GM23248 (cell line): ENCODE data around the gene ERBB4. TPM values are rescaled to one million over a fixed set of nuclear protein-coding genes. Genes with fewer than 3 reads are reported as not detected.

Experiments
- DNase-seq: peaks from one replicate; pipeline ENCODE4 v3.0.0-alpha.2; 2015
- H2AFZ ChIP-seq: fragments of 200-600 bp; sonication (generic); 2 replicates; pipeline ENCODE4 v1.6.1; 2016; ENCODE audit warnings: antibody characterized with exemption
- H3F3A ChIP-seq: fragments of 200-600 bp; sonication (generic); 2 replicates; pipeline ENCODE4 v1.6.1; 2016; ENCODE audit warnings: mild to moderate bottlenecking, antibody characterized with exemption, mixed run types; ENCODE audit not compliant: insufficient read depth
- H3K27ac ChIP-seq: fragments of 200-600 bp; sonication (generic); 2 replicates; pipeline ENCODE4 v1.5.1; 2016; ENCODE audit warnings: mild to moderate bottlenecking
- H3K27me3 ChIP-seq: fragments of 200-600 bp; sonication (generic); replicated peaks from 2 replicates; pipeline ENCODE4 v1.6.1; 2016; ENCODE audit warnings: mild to moderate bottlenecking; ENCODE audit not compliant: insufficient read depth
- H3K36me3 ChIP-seq: fragments of 200-600 bp; sonication (generic); 2 replicates; pipeline ENCODE4 v1.6.1; 2016; ENCODE audit warnings: low read depth, mild to moderate bottlenecking
- H3K4me1 ChIP-seq: fragments of 200-600 bp; sonication (generic); 2 replicates; pipeline ENCODE4 v1.6.1; 2016; ENCODE audit warnings: mild to moderate bottlenecking; ENCODE audit not compliant: insufficient read depth
- H3K4me2 ChIP-seq: fragments of 200-600 bp; sonication (generic); one replicate; pipeline ENCODE4 v1.6.1; 2016; ENCODE audit warnings: mild to moderate bottlenecking; ENCODE audit not compliant: unreplicated experiment
- H3K4me3 ChIP-seq: fragments of 200-600 bp; sonication (generic); 2 replicates; pipeline ENCODE4 v1.5.1; 2016; ENCODE audit warnings: mild to moderate bottlenecking
- H3K79me2 ChIP-seq: fragments of 200-600 bp; sonication (generic); 2 replicates; pipeline ENCODE4 v1.6.1; 2016; ENCODE audit warnings: mild to moderate bottlenecking; ENCODE audit not compliant: insufficient read depth
- H3K9ac ChIP-seq: fragments of 200-600 bp; sonication (generic); 2 replicates; pipeline ENCODE4 v1.6.1; 2016; ENCODE audit warnings: mild to moderate bottlenecking
- H3K9me2 ChIP-seq: fragments of 200-600 bp; sonication (generic); 2 replicates; pipeline ENCODE4 v1.6.1; 2016; ENCODE audit warnings: mixed run types, mild to moderate bottlenecking, moderate library complexity; ENCODE audit not compliant: insufficient read depth
- H3K9me3 ChIP-seq: fragments of 200-600 bp; sonication (generic); one replicate; pipeline ENCODE4 v1.6.1; 2017; ENCODE audit warnings: low read depth
- H4K20me1 ChIP-seq: fragments of 200-600 bp; sonication (generic); 2 replicates; pipeline ENCODE4 v1.6.0; 2016; ENCODE audit not compliant: insufficient read depth
- EZH2 ChIP-seq: fragments of 200-600 bp; sonication (generic); IDR thresholded peaks from 2 replicates; pipeline ENCODE4 v1.6.1; 2018; ENCODE audit warnings: antibody characterized with exemption, mild to moderate bottlenecking; ENCODE audit not compliant: insufficient read depth, poor library complexity, severe bottlenecking
- EZH2phosphoT487 ChIP-seq: fragments of 200-600 bp; sonication (generic); IDR thresholded peaks from 2 replicates; pipeline ENCODE4 v1.6.1; 2018; ENCODE audit warnings: antibody characterized with exemption, moderate library complexity, mild to moderate bottlenecking, low read depth; ENCODE audit not compliant: insufficient read depth
- WGBS, 2 experiments: methylation state at CpG; one replicate each; pipeline ENCODE4 v1.1.6; 2015 to 2017; ENCODE audit warnings: low lambda C conversion rate in 2 of 2, low coverage in 1 of 2; ENCODE audit errors: missing lambda C conversion rate in 2 of 2; 5-methylcytosine and 5-hydroxymethylcytosine counted together
- in situ Hi-C: fragments of 300-500 bp; cut with MboI; formaldehyde crosslinking; loops from 2 replicates; pipeline ENCODE4 v1.15.0; 2020
- polyA plus RNA-seq: library from polyadenylated mRNA; unstranded; fragments of >200 nt; fragmentation: Nextera tagmentation; extraction: Ambion mirVana; gene quantifications from 2 replicates; pipeline ENCODE4 v1.2.1, GENCODE V29; 2016
- total RNA-seq: library from RNA; depleted of rRNA; stranded (reverse); fragments of >200 nt; shearing (Covaris generic); gene quantifications from 2 replicates; pipeline ENCODE4 v1.2.3, GENCODE V29; 2014

Gene ERBB4
- total and polyA plus RNA-seq, 2 experiments from 2014 or later, result not detected

DNA sequence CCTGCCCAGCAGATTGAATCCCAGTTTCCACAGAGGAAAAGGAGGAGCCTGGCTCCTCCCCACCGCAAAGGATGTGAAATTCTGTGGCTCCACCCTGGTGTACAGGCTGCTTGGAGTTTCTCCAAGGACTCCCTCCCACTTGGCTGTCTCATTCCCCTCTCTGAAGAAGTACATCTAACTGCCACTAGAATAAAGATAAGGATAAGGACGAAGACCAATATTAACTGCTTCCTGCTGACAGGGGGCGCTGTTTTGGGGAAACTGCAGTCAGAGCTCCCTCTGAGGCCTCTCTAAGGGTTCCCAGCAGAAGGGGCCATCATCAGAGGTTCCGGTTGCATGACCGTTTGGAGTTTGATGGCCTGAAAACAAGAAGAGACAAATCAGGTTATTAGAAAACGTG, 1191.3 kb downstream of the ERBB4 start:
- no peak for TF ChIP-seq EZH2
- no peak for TF ChIP-seq EZH2phosphoT487
- Histone ChIP-seq H3K79me2 (no peaks in the 10 kb centered on the region), H2AFZ (no peak overlapping the region), H3K9ac (no peak overlapping the region), H3K9me2 (no peaks in the 10 kb centered on the region), H3F3A (no peaks in the 10 kb centered on the region), H3K4me3 (no peak overlapping the region), H3K4me1 (no peaks in the 10 kb centered on the region), H3K9me3 (no peaks in the 10 kb centered on the region), H3K27me3 (no peaks in the 10 kb centered on the region), H4K20me1 (no peaks in the 10 kb centered on the region), H3K4me2 (no peak overlapping the region), H3K27ac (no peak overlapping the region), H3K36me3 (no peaks in the 10 kb centered on the region)
- WGBS, 2 experiments, result 23 to 27% methylated on average over 6 of the region's 6 CpGs
- DNase-seq, result no peak
- in situ Hi-C loops, result no loop called here

- Histone ChIP-seq H3K9ac (no peak overlapping the region), H3K79me2 (no peaks in the 10 kb centered on the region), H3K27ac (no peak overlapping the region), H3K4me2 (no peak overlapping the region), H3K36me3 (no peaks in the 10 kb centered on the region), H3K9me3 (no peaks in the 10 kb centered on the region), H3K4me1 (no peaks in the 10 kb centered on the region), H3K27me3 (no peaks in the 10 kb centered on the region), H3F3A (no peaks in the 10 kb centered on the region), H3K9me2 (no peaks in the 10 kb centered on the region), H3K4me3 (no peak overlapping the region), H2AFZ (no peak overlapping the region), H4K20me1 (no peaks in the 10 kb centered on the region)
- DNase-seq, result no peak
- TF ChIP-seq EZH2 (no peak), EZH2phosphoT487 (no peak)
- in situ Hi-C loops, result no loop called here
These were observed 1194.3 kb downstream of the ERBB4 start for GRCh38 chr2:211344289-211344688.

DNA sequence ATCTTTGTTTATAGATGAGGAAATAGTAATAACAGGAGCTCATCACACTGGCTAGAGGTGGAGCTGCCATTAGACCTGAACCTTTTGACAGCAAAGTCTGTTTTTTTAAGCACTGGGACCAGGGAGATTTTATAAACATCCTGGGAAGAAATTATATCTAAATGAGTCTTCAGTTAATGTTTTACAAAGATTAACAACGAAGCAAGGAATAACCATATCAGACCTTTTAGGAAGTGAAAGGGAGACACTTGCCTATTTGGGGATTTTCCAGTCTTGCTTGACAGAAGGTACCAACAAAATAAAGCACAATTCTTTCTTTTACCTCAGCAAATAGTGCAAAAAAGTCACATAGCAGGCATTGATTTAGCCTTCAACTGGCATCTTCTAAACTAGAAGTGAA, 1205.2 kb downstream of the ERBB4 start:
- no peak for TF ChIP-seq EZH2
- in situ Hi-C loops, result no loop called here
- H3K9ac ChIP-seq, result no peak overlapping the region
- H3K27me3 ChIP-seq, result no peaks in the 10 kb centered on the region
- no peaks in the 10 kb centered on the region for H3F3A ChIP-seq
- no peak overlapping the region for H2AFZ ChIP-seq
- H3K9me3 ChIP-seq, result no peaks in the 10 kb centered on the region
- 7 to 17% methylated on average over 1 of the region's 1 CpG for WGBS, 2 experiments
- H3K27ac ChIP-seq, result no peak overlapping the region
- no peaks in the 10 kb centered on the region for H3K79me2 ChIP-seq
- H3K36me3 ChIP-seq, result no peaks in the 10 kb centered on the region
- no peaks in the 10 kb centered on the region for H4K20me1 ChIP-seq
- H3K4me2 ChIP-seq, result no peak overlapping the region
- no peak for DNase-seq
- H3K4me3 ChIP-seq, result no peak overlapping the region
- no peaks in the 10 kb centered on the region for H3K9me2 ChIP-seq
- H3K4me1 ChIP-seq, result no peaks in the 10 kb centered on the region

- no peaks in the 10 kb centered on the region for H4K20me1 ChIP-seq
- H3F3A ChIP-seq, result no peaks in the 10 kb centered on the region
- TF ChIP-seq EZH2 (no peak), EZH2phosphoT487 (no peak)
- DNase-seq, result no peak
- no peak overlapping the region for H3K9ac ChIP-seq
- H2AFZ ChIP-seq, result no peak overlapping the region
- in situ Hi-C loops, result no loop called here
- WGBS, 2 experiments, result 15 to 22% methylated on average over 2 of the region's 2 CpGs
- H3K4me1 ChIP-seq, result no peaks in the 10 kb centered on the region
- H3K4me3 ChIP-seq, result no peak overlapping the region
- no peaks in the 10 kb centered on the region for H3K79me2 ChIP-seq
- H3K27ac ChIP-seq, result no peak overlapping the region
- no peaks in the 10 kb centered on the region for H3K36me3 ChIP-seq
- no peaks in the 10 kb centered on the region for H3K27me3 ChIP-seq
- no peak overlapping the region for H3K4me2 ChIP-seq
- H3K9me2 ChIP-seq, result no peaks in the 10 kb centered on the region
- H3K9me3 ChIP-seq, result no peaks in the 10 kb centered on the region
These were observed 1206.9 kb downstream of the ERBB4 start for GRCh38 chr2:211331736-211332135.

GRCh38 chr2:211329882-211330281, 1208.7 kb downstream of the ERBB4 start:
- DNase-seq, result no peak
- WGBS, 2 experiments, result 44 to 51% methylated on average over 10 of the region's 10 CpGs
- no peak overlapping the region for H3K9ac ChIP-seq

More at GRCh38 chr2:211329882-211330281, 1208.7 kb downstream of the ERBB4 start:
- Histone ChIP-seq H3F3A (no peaks in the 10 kb centered on the region), H3K4me1 (no peaks in the 10 kb centered on the region), H3K9me3 (no peaks in the 10 kb centered on the region), H4K20me1 (no peaks in the 10 kb centered on the region), H3K79me2 (no peaks in the 10 kb centered on the region), H3K27ac (no peak overlapping the region), H3K36me3 (no peaks in the 10 kb centered on the region), H3K27me3 (no peaks in the 10 kb centered on the region), H3K4me3 (no peak overlapping the region), H3K9me2 (no peaks in the 10 kb centered on the region), H2AFZ (no peak overlapping the region), H3K4me2 (no peak overlapping the region)
- in situ Hi-C loops, result no loop called here
- no peak for TF ChIP-seq EZH2
